Cardiac atrium fibroblast (primary cell): Measurements from ENCODE around the gene ACP3. TPM values are rescaled to one million over a fixed set of nuclear protein-coding genes. Genes with fewer than 3 reads are reported as not detected.

Source experiments
- total RNA-seq: library from RNA; depleted of rRNA; stranded (reverse); fragments of >200 nt; gene quantifications from 2 replicates; pipeline ENCODE4 v1.2.3, GENCODE V29; 2015

Gene ACP3
- total RNA-seq = 1.5 and 1.8 TPM in 2 replicates

GRCh38 chr3:132317229-132317948 lies at the start of gene ACP3:
Gene ACP3, plus strand, starts transcription at chr3:132317407. Its CDS starts 50 bp downstream, at chr3:132317457.

Other genes with a start within 250 kb of the ACP3 start
- 25.1 and 27.7 TPM in 2 replicates for gene DNAJC13, start 100.1 kb downstream of the ACP3 start, total RNA-seq